Measurements from ENCODE around the gene FHIT. TPM values are rescaled to one million over a fixed set of nuclear protein-coding genes. Genes with fewer than 3 reads are reported as not detected.

Gene FHIT
- total and polyA plus RNA-seq, 10 of the 15 experiments (the other 5 are each of a cell fraction or from before 2014, with no cell fraction given), result 4.2 to 14.9 (median 9.4) TPM

DNA sequence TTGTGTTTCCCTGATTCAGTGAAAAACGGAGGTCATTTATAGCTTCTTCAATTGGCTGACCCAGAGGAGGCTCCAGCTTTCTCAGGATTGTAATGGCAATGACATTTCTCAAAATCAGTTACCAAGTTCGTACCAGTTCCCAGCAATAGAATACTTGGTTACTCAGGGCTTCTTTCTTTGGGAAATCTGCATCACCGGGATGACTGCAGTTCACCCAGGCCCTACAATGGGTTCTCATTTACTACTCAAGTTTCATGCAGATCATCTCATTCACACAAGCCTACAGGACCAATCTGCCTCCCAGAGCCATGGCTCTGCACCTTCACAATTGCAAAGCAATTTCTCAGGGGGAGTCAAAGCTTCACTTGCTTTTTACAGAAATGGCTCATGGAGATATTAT, 109.6 kb downstream of the FHIT start:
- H4K20me1 ChIP-seq (ENCODE audit: control insufficient read depth, insufficient read depth), result no peaks in the 10 kb centered on the region
- SMC1A ChIA-PET (ENCODE audit: uncharacterized antibody, unreplicated experiment), result interaction anchor here (0.7 to 0.9 kb wide), 3 partner anchors 10 to 93 kb away, joined by 3 to 4 read pairs (median 4); no protein-coding TSS in a partner anchor
- no peak for FAIRE-seq

More for the DNA sequence above, 109.6 kb downstream of the FHIT start:
- 98% methylated on average over 3 of the region's 3 CpGs for WGBS (ENCODE audit: insufficient coverage, insufficient replicate concordance, low lambda C conversion rate, missing lambda C conversion rate)
- Histone ChIP-seq H3K4me1 (ENCODE audit: control insufficient read depth, insufficient read depth, low read length) (no peaks in the 10 kb centered on the region), H3K4me3 (no peak overlapping the region), H3K9me3 (replicated peaks; ENCODE audit: control insufficient read depth, insufficient read depth, low read length) (no peaks in the 10 kb centered on the region), H3K27me3 (replicated peaks in 1 of 2; ENCODE audit: control insufficient read depth in 2 of 2, insufficient read depth in 2 of 2, low read length in 1 of 2) (no peaks in the 10 kb centered on the region), H2AFZ (ENCODE audit: control insufficient read depth, low read depth, low read length) (no peak overlapping the region), H3K79me2 (ENCODE audit: control insufficient read depth, insufficient read depth, low read length) (no peaks in the 10 kb centered on the region), H3K4me2 (ENCODE audit: control insufficient read depth, insufficient read depth) (no peak overlapping the region), H3K9ac (ENCODE audit: control insufficient read depth, insufficient read depth, low read length) (no peak overlapping the region), H3K36me3 (ENCODE audit: control insufficient read depth in 2 of 2, insufficient read depth in 2 of 2, low read length in 1 of 2) (no peaks in the 10 kb centered on the region), H3K27ac (ENCODE audit: control insufficient read depth, insufficient read depth) (no peak overlapping the region)
- intact Hi-C loops (cut with micrococcal nuclease; ENCODE audit: unreplicated experiment) (no loop called here), in situ Hi-C loops (cut with MboI) (no loop called here)
- DNase-seq (ENCODE audit: low read depth, low spot score), result no peak
- no TSS peak for BruUV-seq (replicated peaks)
- ChIA-PET CTCF (no interaction called here), POLR2A (no interaction called here), RAD21 (ENCODE audit: unreplicated experiment) (no interaction called here)
- TF ChIP-seq, protein P1, sequence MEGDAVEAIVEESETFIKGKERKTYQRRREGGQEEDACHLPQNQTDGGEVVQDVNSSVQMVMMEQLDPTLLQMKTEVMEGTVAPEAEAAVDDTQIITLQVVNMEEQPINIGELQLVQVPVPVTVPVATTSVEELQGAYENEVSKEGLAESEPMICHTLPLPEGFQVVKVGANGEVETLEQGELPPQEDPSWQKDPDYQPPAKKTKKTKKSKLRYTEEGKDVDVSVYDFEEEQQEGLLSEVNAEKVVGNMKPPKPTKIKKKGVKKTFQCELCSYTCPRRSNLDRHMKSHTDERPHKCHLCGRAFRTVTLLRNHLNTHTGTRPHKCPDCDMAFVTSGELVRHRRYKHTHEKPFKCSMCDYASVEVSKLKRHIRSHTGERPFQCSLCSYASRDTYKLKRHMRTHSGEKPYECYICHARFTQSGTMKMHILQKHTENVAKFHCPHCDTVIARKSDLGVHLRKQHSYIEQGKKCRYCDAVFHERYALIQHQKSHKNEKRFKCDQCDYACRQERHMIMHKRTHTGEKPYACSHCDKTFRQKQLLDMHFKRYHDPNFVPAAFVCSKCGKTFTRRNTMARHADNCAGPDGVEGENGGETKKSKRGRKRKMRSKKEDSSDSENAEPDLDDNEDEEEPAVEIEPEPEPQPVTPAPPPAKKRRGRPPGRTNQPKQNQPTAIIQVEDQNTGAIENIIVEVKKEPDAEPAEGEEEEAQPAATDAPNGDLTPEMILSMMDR (IDR thresholded peaks at IDR 0.05 in 2 of 3, conservative IDR thresholded peaks at IDR 0.05 in 1 of 3; ENCODE audit: control insufficient read depth in 2 of 3, extremely low read depth in 1 of 3, insufficient read depth in 1 of 3, low read depth in 3 of 3, low read length in 3 of 3), result no peak
- TF ChIP-seq PML (IDR thresholded peaks at IDR 0.05; ENCODE audit: low read length) (no peak), CHD2 (IDR thresholded peaks at IDR 0.05; ENCODE audit: borderline replicate concordance, low read depth, low read length) (no peak), JUND (IDR thresholded peaks at IDR 0.05; ENCODE audit: low read depth, low read length) (no peak), EED (IDR thresholded peaks at IDR 0.05; ENCODE audit: low read depth) (no peak), ZNF384 (IDR thresholded peaks at IDR 0.05; ENCODE audit: borderline replicate concordance, low read depth, low read length) (no peak), WRNIP1 (IDR thresholded peaks at IDR 0.05; ENCODE audit: borderline replicate concordance, low read depth, low read length) (no peak), CBFB (IDR thresholded peaks at IDR 0.05; ENCODE audit: low read depth) (no peak), HCFC1 (IDR thresholded peaks at IDR 0.05; ENCODE audit: low read length) (no peak), CHD1 (IDR thresholded peaks at IDR 0.05; ENCODE audit: low read depth, low read length) (no peak), SP1 (IDR thresholded peaks at IDR 0.05; ENCODE audit: low read depth, low read length) (no peak), FOXK2 (IDR thresholded peaks at IDR 0.05) (no peak), KAT2A (conservative IDR thresholded peaks at IDR 0.05; ENCODE audit: control insufficient read depth, low read depth, low read length) (no peak)
- ATAC-seq, result no peak
